Keratinocyte (primary cell): Measurements from ENCODE around the gene RAD23B. TPM values are rescaled to one million over a fixed set of nuclear protein-coding genes. Genes with fewer than 3 reads are reported as not detected.

ENCODE experiments used
- DNase-seq: peaks from one replicate; pipeline ENCODE4 v3.0.0-alpha.2; 2011; ENCODE audit warnings: low read depth, missing footprints, low spot score
- FAIRE-seq: peaks from 2 replicates; lab custom pipeline; 2011; peaks lifted over from hg19 to GRCh38; lab: Jason Lieb, UNC
- H2AFZ ChIP-seq: 2 replicates; pipeline ENCODE4 v1.6.0; 2012; ENCODE audit warnings: low read length, control low read depth, inconsistent platforms; ENCODE audit not compliant: control insufficient read depth
- H3K27ac ChIP-seq: 2 replicates; pipeline ENCODE4 v1.5.1; 2011; ENCODE audit warnings: low read length; ENCODE audit not compliant: control insufficient read depth, insufficient read depth
- H3K27me3 ChIP-seq: 3 replicates; pipeline ENCODE4 v1.6.0; 2011; ENCODE audit warnings: low read length; ENCODE audit not compliant: control insufficient read depth, insufficient read depth; ENCODE audit errors: extremely low read depth
- H3K36me3 ChIP-seq, 2 experiments: 2 replicates in 1 of 2; 3 replicates in 1 of 2; pipeline ENCODE4 v1.5.1; 2011; ENCODE audit warnings: low read length in 2 of 2, mild to moderate bottlenecking in 1 of 2; ENCODE audit not compliant: control insufficient read depth in 2 of 2, insufficient read depth in 2 of 2; ENCODE audit errors: extremely low read depth in 1 of 2
- H3K4me1 ChIP-seq: 3 replicates; pipeline ENCODE4 v1.5.1; 2011; ENCODE audit warnings: low read length; ENCODE audit not compliant: control insufficient read depth, insufficient read depth; ENCODE audit errors: extremely low read depth
- H3K4me2 ChIP-seq: 3 replicates; pipeline ENCODE4 v1.6.0; 2011; ENCODE audit warnings: low read depth, low read length; ENCODE audit not compliant: control insufficient read depth, insufficient read depth; ENCODE audit errors: extremely low read depth
- H3K4me3 ChIP-seq, 3 experiments: fragments of 200-600 bp in 1 of 3; sonication (generic) in 1 of 3; 2 replicates in 2 of 3; 3 replicates in 1 of 3; pipeline ENCODE4 v1.5.1; 2011 to 2016; ENCODE audit warnings: low read length in 3 of 3, mild to moderate bottlenecking in 3 of 3, control low read depth in 2 of 3, inconsistent platforms in 1 of 3, low read depth in 1 of 3, mixed read lengths in 1 of 3, mixed run types in 1 of 3, moderate library complexity in 1 of 3; ENCODE audit not compliant: control insufficient read depth in 2 of 3, insufficient read depth in 2 of 3; ENCODE audit errors: extremely low read depth in 1 of 3
- H3K79me2 ChIP-seq: 2 replicates; pipeline ENCODE4 v1.6.0; 2012; ENCODE audit warnings: low read length; ENCODE audit not compliant: control insufficient read depth, insufficient read depth
- H3K9ac ChIP-seq: 3 replicates; pipeline ENCODE4 v1.6.0; 2011; ENCODE audit warnings: low read length; ENCODE audit not compliant: control insufficient read depth, insufficient read depth; ENCODE audit errors: extremely low read depth
- H3K9me1 ChIP-seq: 3 replicates; pipeline ENCODE4 v1.6.0; 2011; ENCODE audit warnings: low read length; ENCODE audit not compliant: control insufficient read depth, insufficient read depth; ENCODE audit errors: extremely low read depth
- H3K9me3 ChIP-seq: 2 replicates; pipeline ENCODE4 v1.5.1; 2012; ENCODE audit warnings: low read depth, low read length; ENCODE audit not compliant: control insufficient read depth
- H4K20me1 ChIP-seq: 3 replicates; pipeline ENCODE4 v1.6.0; 2011; ENCODE audit warnings: low read length; ENCODE audit not compliant: control insufficient read depth, insufficient read depth; ENCODE audit errors: extremely low read depth
- EZH2 ChIP-seq: IDR thresholded peaks from one replicate; pipeline ENCODE4 v1.6.1; 2012; ENCODE audit warnings: inconsistent platforms, mild to moderate bottlenecking, low read length, moderate library complexity
- dilution Hi-C: fragments of 300-500 bp; cut with MboI; formaldehyde crosslinking; loops from one replicate; pipeline ENCODE4 v1.7.0; 2020; ENCODE audit warnings: low sequenced_read_pairs; ENCODE audit not compliant: extremely low pct_ligation_motif_present
- polyA plus RNA-seq, 5 experiments: library from polyadenylated mRNA; depleted of rRNA in 3 of 5; stranded (reverse) in 3 of 5; stranded (forward) in 1 of 5; unstranded in 1 of 5; fragments of >200 nt; gene quantifications; 1 replicate in 1 of 5; 2 replicates in 3 of 5; 3 replicates in 1 of 5; pipeline versions ENCODE4 v1.2.1 to v1.2.3, GENCODE V29; 2011 to 2012; ENCODE audit warnings: missing spikeins in 2 of 5, low read depth in 1 of 5, low replicate concordance in 1 of 5
- TF ChIP-seq, protein P1 (sequence below), 3 experiments: IDR thresholded peaks in 1 of 3; conservative IDR thresholded peaks in 1 of 3; optimal IDR thresholded peaks in 1 of 3; 2 replicates in 2 of 3; 3 replicates in 1 of 3; pipeline versions ENCODE3 to v1.5.1; 2011; ENCODE audit warnings: low read length in 3 of 3, mild to moderate bottlenecking in 3 of 3, moderate library complexity in 2 of 3, control low read depth in 1 of 3, inconsistent platforms in 1 of 3; ENCODE audit not compliant: insufficient read depth in 2 of 3; ENCODE audit errors: extremely low read depth in 1 of 3

The RAD23B gene
- polyA plus RNA-seq, 1 donor (not counting 4 experiments of a cell fraction or from before 2014, with no cell fraction given) = 168 TPM

DNA sequence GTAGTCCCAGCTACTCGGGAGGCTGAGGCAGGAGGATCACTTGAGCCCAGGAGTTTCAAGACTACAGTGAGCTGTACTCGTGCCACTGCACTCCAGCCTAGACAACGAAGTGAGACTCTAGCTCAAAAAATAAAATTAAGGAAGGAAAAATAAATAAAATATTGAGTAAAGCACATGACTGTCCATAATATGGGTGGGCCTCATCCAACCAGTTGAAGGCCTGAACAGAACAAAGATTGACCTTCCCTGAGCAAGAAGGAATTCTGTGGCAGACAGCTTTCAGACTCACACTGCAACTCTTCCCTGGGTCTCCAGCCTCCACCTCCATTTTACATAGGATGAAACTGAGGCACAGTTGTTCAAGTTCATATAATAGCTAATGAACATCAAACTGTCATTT, 72.3 kb downstream of the RAD23B start:
- FAIRE-seq (no peak), DNase-seq (no peak)
- Histone ChIP-seq H3K9ac (no peak overlapping the region), H3K27ac (no peak overlapping the region), H3K4me2 (no peak overlapping the region), H3K9me3 (no peaks in the 10 kb centered on the region), H3K36me3 (no peaks in the 10 kb centered on the region), H2AFZ (no peak overlapping the region), H3K27me3 (no peaks in the 10 kb centered on the region), H3K9me1 (no peaks in the 10 kb centered on the region), H3K79me2 (no peaks in the 10 kb centered on the region), H3K4me3 (no peak overlapping the region), H4K20me1 (no peaks in the 10 kb centered on the region), H3K4me1 (peaks cover 6% of the 10 kb centered on the region)
- no peak for TF ChIP-seq EZH2
- TF ChIP-seq, protein P1, sequence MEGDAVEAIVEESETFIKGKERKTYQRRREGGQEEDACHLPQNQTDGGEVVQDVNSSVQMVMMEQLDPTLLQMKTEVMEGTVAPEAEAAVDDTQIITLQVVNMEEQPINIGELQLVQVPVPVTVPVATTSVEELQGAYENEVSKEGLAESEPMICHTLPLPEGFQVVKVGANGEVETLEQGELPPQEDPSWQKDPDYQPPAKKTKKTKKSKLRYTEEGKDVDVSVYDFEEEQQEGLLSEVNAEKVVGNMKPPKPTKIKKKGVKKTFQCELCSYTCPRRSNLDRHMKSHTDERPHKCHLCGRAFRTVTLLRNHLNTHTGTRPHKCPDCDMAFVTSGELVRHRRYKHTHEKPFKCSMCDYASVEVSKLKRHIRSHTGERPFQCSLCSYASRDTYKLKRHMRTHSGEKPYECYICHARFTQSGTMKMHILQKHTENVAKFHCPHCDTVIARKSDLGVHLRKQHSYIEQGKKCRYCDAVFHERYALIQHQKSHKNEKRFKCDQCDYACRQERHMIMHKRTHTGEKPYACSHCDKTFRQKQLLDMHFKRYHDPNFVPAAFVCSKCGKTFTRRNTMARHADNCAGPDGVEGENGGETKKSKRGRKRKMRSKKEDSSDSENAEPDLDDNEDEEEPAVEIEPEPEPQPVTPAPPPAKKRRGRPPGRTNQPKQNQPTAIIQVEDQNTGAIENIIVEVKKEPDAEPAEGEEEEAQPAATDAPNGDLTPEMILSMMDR (optimal IDR thresholded peaks at IDR 0.05 in 1 of 3, IDR thresholded peaks at IDR 0.05 in 1 of 3, conservative IDR thresholded peaks at IDR 0.05 in 1 of 3; ENCODE audit: extremely low read depth in 1 of 3, insufficient read depth in 2 of 3, low read length in 3 of 3) = no peak
- dilution Hi-C loops = no loop called here

DNA sequence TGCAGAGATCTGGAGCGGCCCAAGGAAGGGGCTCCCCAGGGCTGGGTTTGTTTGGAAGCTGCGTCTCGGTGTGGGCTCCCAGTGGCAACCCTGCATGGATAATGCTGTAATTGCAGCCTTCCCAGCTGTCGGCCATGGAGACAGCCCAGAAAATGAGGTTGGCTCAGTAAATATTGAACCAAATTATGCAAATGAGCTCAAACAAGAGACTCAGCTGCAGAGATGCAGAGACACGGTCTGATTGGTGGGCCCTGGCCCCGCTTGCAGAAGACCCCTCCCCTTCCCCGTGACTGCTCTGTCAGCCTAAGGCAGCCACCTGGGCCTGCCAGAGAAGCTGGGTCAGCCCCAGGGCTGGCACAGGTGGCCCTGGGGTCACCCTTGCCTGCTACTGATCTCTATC, 75.9 kb downstream of the RAD23B start:
- H2AFZ ChIP-seq = no peak overlapping the region
- peaks cover 3% of the 10 kb centered on the region for H3K4me1 ChIP-seq

DNA sequence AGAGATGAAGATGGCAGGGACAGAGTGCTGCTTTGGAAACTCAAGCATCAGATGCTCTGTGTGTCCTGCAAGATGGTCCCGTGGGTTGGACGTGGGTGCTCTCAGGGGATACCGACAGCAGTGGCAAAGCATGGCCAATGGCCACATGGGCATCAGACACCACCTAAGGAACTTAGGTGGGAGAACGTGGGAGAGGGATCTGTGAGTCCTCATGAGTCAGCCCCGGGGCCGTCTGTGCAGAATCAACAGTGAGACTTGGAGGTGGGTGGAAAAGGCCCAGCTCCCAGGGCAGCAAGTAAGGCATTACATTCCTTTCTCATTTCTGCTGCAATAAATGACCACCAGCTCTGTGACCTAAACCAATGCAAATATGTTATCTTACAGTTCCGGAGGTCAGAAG, 77.0 kb downstream of the RAD23B start:
- Histone ChIP-seq H3K9ac (no peak overlapping the region), H2AFZ (no peak overlapping the region), H3K4me1 (peaks cover 3% of the 10 kb centered on the region), H3K4me2 (no peak overlapping the region), H3K9me1 (no peaks in the 10 kb centered on the region), H3K27me3 (no peaks in the 10 kb centered on the region), H3K4me3 (no peak overlapping the region), H3K27ac (no peak overlapping the region), H3K79me2 (no peaks in the 10 kb centered on the region), H3K36me3 (no peaks in the 10 kb centered on the region), H4K20me1 (no peaks in the 10 kb centered on the region), H3K9me3 (no peaks in the 10 kb centered on the region)
- FAIRE-seq (no peak), DNase-seq (no peak)
- dilution Hi-C loops = no loop called here
- TF ChIP-seq EZH2 = no peak
- TF ChIP-seq, protein P1 (optimal IDR thresholded peaks at IDR 0.05 in 1 of 3, IDR thresholded peaks at IDR 0.05 in 1 of 3, conservative IDR thresholded peaks at IDR 0.05 in 1 of 3; ENCODE audit: extremely low read depth in 1 of 3, insufficient read depth in 2 of 3, low read length in 3 of 3) = no peak

More for the DNA sequence above, 75.9 kb downstream of the RAD23B start:
- Histone ChIP-seq H3K27ac (no peak overlapping the region), H3K4me2 (no peak overlapping the region), H4K20me1 (no peaks in the 10 kb centered on the region), H3K79me2 (no peaks in the 10 kb centered on the region), H3K27me3 (no peaks in the 10 kb centered on the region), H3K4me3 (no peak overlapping the region), H3K36me3 (no peaks in the 10 kb centered on the region), H3K9me3 (no peaks in the 10 kb centered on the region), H3K9ac (no peak overlapping the region), H3K9me1 (no peaks in the 10 kb centered on the region)
- TF ChIP-seq EZH2 = no peak
- DNase-seq (no peak), FAIRE-seq (no peak)
- dilution Hi-C loops = no loop called here
